HEK293 (cell line): ENCODE results near the gene SF3B3.

Experiments used
- CTCF ChIA-PET: fragments of 350-600 bp; formaldehyde crosslinking; extraction: SDS; loops from one replicate; lab custom pipeline; 2021; ENCODE audit warnings: antibody characterized with exemption; lab: Yijun Ruan, JAX
- POLR2A ChIA-PET: fragments of 300-600 bp; formaldehyde crosslinking; extraction: SDS; loops from one replicate; lab custom pipeline; 2020; ENCODE audit warnings: antibody characterized with exemption, inconsistent platforms; lab: Yijun Ruan, JAX
- H3K27ac ChIP-seq: fragments of 200-500 bp; sonication (Bioruptor generic); 2 replicates; pipeline ENCODE4 v1.5.1; 2014; ENCODE audit warnings: low read depth, low read length, control low read depth, inconsistent platforms; ENCODE audit errors: extremely low read depth
- H3K36me3 ChIP-seq, 2 experiments: fragments of 200-500 bp in 1 of 2; sonication (Bioruptor generic) in 1 of 2; 1 replicate in 1 of 2; 2 replicates in 1 of 2; pipeline ENCODE4 v1.5.1; 2014 to 2017; ENCODE audit warnings: inconsistent platforms in 2 of 2, low read length in 2 of 2; ENCODE audit not compliant: control insufficient read depth in 2 of 2, insufficient read depth in 1 of 2
- H3K4me1 ChIP-seq: fragments of 200-500 bp; sonication (Bioruptor generic); 2 replicates; pipeline ENCODE4 v1.5.1; 2014; ENCODE audit warnings: mild to moderate bottlenecking, low read length, inconsistent platforms; ENCODE audit not compliant: control insufficient read depth, insufficient read depth
- H3K4me3 ChIP-seq: 2 replicates; pipeline ENCODE4 v1.5.1; 2011; ENCODE audit warnings: low read depth, mild to moderate bottlenecking, control low read depth, low read length, moderate library complexity
- H3K9me3 ChIP-seq: fragments of 200-500 bp; sonication (Bioruptor generic); 2 replicates; pipeline ENCODE4 v1.5.1; 2014; ENCODE audit warnings: low read depth, low read length, inconsistent platforms; ENCODE audit not compliant: control insufficient read depth, insufficient read depth
- GFI1B ChIP-seq: fragments of 450-650 bp; formaldehyde crosslinking; IDR thresholded peaks from 2 replicates; pipeline ENCODE4 v1.5.1; 2016; ENCODE audit warnings: missing biosample characterization, missing genetic modification characterization
- GLIS1 ChIP-seq: fragments of 450-650 bp; formaldehyde crosslinking; IDR thresholded peaks from 2 replicates; pipeline ENCODE4 v1.5.1; 2016; ENCODE audit warnings: missing biosample characterization, missing genetic modification characterization
- GLIS2 ChIP-seq: fragments of 450-650 bp; formaldehyde crosslinking; IDR thresholded peaks from 2 replicates; pipeline ENCODE4 v1.5.1; 2016; ENCODE audit warnings: missing biosample characterization, missing genetic modification characterization
- KLF10 ChIP-seq: fragments of 450-650 bp; IDR thresholded peaks from 2 replicates; pipeline ENCODE4 v1.5.1; 2018; ENCODE audit warnings: missing biosample characterization, mild to moderate bottlenecking, missing genetic modification characterization
- OVOL3 ChIP-seq: fragments of 450-650 bp; formaldehyde crosslinking; IDR thresholded peaks from 2 replicates; pipeline ENCODE4 v1.5.1; 2016; ENCODE audit warnings: missing biosample characterization, missing genetic modification characterization
- ZBTB21 ChIP-seq: fragments of 450-650 bp; formaldehyde crosslinking; IDR thresholded peaks from 2 replicates; pipeline ENCODE4 v1.5.1; 2017; ENCODE audit warnings: missing biosample characterization, missing genetic modification characterization
- ZIC2 ChIP-seq: fragments of 450-650 bp; formaldehyde crosslinking; IDR thresholded peaks from 2 replicates; pipeline ENCODE4 v1.5.1; 2016; ENCODE audit warnings: missing biosample characterization, missing genetic modification characterization
- ZNF112 ChIP-seq: fragments of 450-650 bp; formaldehyde crosslinking; IDR thresholded peaks from 2 replicates; pipeline ENCODE4 v1.5.0; 2017; ENCODE audit warnings: missing biosample characterization, missing genetic modification characterization
- ZNF132 ChIP-seq: fragments of 450-650 bp; formaldehyde crosslinking; IDR thresholded peaks from 2 replicates; pipeline ENCODE4 v1.5.1; 2017; ENCODE audit warnings: missing biosample characterization, missing genetic modification characterization, borderline replicate concordance
- ZNF239 ChIP-seq: fragments of 450-650 bp; formaldehyde crosslinking; IDR thresholded peaks from 2 replicates; pipeline ENCODE4 v1.5.1; 2016; ENCODE audit warnings: missing biosample characterization, missing genetic modification characterization
- ZNF335 ChIP-seq: fragments of 450-650 bp; formaldehyde crosslinking; conservative IDR thresholded peaks from 2 replicates; pipeline ENCODE4 v1.5.1; 2016; ENCODE audit warnings: missing biosample characterization, missing genetic modification characterization
- ZNF677 ChIP-seq: fragments of 450-650 bp; IDR thresholded peaks from 2 replicates; pipeline ENCODE4 v1.5.0; 2018; ENCODE audit warnings: missing biosample characterization, mild to moderate bottlenecking, missing genetic modification characterization, moderate library complexity
- ZNF776 ChIP-seq: fragments of 450-650 bp; formaldehyde crosslinking; IDR thresholded peaks from 2 replicates; pipeline ENCODE4 v1.5.0; 2017; ENCODE audit warnings: missing biosample characterization, missing genetic modification characterization, borderline replicate concordance
- ZNF791 ChIP-seq: fragments of 450-650 bp; formaldehyde crosslinking; IDR thresholded peaks from 2 replicates; pipeline ENCODE4 v1.5.1; 2016; ENCODE audit warnings: missing biosample characterization, missing genetic modification characterization
- TF ChIP-seq, protein P1 (sequence below): fragments of 450-650 bp; formaldehyde crosslinking; IDR thresholded peaks from 2 replicates; pipeline ENCODE4 v1.5.1; 2016; ENCODE audit warnings: missing biosample characterization, missing genetic modification characterization
- TF ChIP-seq, protein P2 (sequence below): fragments of 450-650 bp; formaldehyde crosslinking; IDR thresholded peaks from 2 replicates; pipeline ENCODE4 v1.5.1; 2016; ENCODE audit warnings: missing biosample characterization, missing genetic modification characterization
- TF ChIP-seq, protein P3 (sequence below): fragments of 450-650 bp; formaldehyde crosslinking; IDR thresholded peaks from 2 replicates; pipeline ENCODE4 v1.5.1; 2016; ENCODE audit warnings: missing biosample characterization, missing genetic modification characterization
- TF ChIP-seq, protein P4 (sequence below): fragments of 450-650 bp; formaldehyde crosslinking; IDR thresholded peaks from 2 replicates; pipeline ENCODE4 v1.5.1; 2016; ENCODE audit warnings: missing biosample characterization, missing genetic modification characterization
- TF ChIP-seq, protein P5 (sequence below): fragments of 450-650 bp; formaldehyde crosslinking; IDR thresholded peaks from 2 replicates; pipeline ENCODE4 v1.5.1; 2016; ENCODE audit warnings: missing biosample characterization, missing genetic modification characterization

The SF3B3 gene

DNA sequence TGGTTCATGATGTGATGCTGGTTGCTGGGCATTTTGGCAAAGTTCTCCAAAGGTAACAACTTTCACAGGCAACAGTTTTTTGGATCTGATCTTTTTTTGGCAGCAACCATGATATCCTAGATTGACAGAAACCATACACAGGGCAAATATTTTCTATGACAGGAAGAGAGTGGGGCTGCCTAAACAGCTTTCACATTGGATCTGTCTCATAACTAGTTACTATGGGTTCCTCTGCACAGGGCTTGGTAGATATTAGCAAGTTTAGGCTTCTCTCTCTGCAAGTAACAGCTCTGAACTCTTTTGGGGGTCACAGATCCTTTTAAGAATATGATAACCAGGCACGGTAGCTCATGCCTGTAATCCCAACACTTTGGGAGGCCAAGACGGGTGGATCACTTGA lies 28.8 kb upstream of the SF3B3 start:
- H3K4me3 ChIP-seq = no peak overlapping the region
- ChIA-PET CTCF (interaction anchor here (0.8 kb wide), 1 partner anchor 14 kb away, joined by 4 read pairs; no protein-coding TSS in a partner anchor), POLR2A (no interaction called here)
- H3K27ac ChIP-seq = no peak overlapping the region
- peaks cover 14 to 59% of the 10 kb centered on the region in 2 experiments for H3K36me3 ChIP-seq
- no peaks in the 10 kb centered on the region for H3K4me1 ChIP-seq
- H3K9me3 ChIP-seq = no peaks in the 10 kb centered on the region
- TF ChIP-seq, protein P1, sequence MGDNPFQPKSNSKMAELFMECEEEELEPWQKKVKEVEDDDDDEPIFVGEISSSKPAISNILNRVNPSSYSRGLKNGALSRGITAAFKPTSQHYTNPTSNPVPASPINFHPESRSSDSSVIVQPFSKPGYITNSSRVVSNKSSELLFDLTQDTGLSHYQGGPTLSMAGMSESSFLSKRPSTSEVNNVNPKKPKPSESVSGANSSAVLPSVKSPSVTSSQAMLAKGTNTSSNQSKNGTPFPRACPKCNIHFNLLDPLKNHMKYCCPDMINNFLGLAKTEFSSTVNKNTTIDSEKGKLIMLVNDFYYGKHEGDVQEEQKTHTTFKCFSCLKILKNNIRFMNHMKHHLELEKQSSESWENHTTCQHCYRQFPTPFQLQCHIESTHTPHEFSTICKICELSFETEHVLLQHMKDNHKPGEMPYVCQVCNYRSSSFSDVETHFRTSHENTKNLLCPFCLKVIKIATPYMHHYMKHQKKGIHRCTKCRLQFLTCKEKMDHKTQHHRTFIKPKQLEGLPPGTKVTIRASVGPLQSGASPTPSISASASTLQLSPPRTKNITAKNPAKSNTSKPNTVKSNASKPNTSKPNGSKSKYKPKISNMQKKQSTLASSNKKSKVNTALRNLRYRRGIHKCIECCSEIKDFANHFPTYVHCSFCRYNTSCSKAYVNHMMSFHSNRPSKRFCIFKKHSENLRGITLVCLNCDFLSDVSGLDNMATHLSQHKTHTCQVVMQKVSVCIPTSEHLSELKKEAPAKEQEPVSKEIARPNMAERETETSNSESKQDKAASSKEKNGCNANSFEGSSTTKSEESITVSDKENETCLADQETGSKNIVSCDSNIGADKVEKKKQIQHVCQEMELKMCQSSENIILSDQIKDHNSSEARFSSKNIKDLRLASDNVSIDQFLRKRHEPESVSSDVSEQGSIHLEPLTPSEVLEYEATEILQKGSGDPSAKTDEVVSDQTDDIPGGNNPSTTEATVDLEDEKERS (tag by site-specific recombination) = no peak
- TF ChIP-seq, all 188 proteins: peak for 0

DNA sequence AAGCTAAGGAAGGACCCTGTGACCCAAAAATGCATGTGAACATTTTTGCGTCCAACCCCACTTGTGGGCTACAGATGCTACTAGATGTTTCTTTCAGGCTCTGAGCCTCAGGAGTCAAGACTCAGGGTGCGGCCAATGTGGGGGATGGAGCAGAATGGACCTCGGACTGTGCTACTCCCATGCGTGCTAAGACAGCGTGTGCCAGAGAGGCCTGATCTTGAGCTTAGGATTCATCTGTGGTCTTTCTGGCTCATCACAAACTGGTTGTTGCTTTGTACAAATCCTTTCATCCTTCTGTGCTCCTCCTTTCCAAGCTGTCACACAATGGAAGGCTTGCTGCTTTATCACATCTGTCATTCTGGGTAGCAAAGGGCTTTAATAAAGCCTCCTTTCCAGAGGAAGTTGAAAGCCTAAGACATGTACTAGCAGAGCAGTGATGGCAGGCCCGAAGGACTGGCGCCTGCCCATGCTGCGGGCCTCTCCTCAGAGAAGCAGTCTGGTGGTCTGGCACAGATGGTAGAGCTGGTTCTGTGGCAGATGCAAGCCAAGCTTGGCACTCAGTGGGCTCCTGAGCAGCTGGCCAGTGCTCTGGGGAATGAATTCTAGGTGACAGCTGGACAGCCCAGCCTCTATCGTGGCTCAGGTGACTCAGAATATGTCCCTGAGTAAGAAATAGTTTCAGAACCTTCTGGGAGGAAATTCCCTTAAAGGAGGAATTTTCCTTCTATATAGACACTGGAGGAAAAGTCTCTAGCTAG lies 28.0 kb upstream of the SF3B3 start:
- CTCF ChIA-PET = interaction anchor here (0.8 kb wide), 1 partner anchor 13 kb away, joined by 4 read pairs; no protein-coding TSS in a partner anchor
- H3K4me1 ChIP-seq = no peaks in the 10 kb centered on the region
- peaks cover 14 to 55% of the 10 kb centered on the region in 2 experiments for H3K36me3 ChIP-seq

DNA sequence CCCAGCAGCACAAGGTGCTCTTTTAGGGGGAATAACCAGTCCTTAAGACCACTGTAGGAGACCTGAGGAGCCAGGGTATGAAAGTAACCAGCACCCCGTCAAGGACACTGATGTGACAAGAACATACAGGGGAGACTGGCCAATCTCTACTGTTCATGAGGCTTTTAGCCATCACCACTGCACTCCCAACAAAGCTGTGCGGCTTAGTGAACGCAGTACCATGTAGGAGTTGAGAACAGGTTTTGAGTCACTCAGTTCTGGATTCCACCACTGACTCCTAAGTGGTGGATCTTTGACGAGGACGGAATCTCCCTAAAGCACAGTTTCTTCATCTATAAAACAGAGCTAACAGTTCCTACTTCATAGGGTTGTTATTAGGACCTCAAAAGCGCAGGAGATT lies 27.1 kb upstream of the SF3B3 start:
- ChIA-PET CTCF (interaction anchor here (0.6 kb wide), 1 partner anchor 109 kb away, joined by 3 read pairs; no protein-coding TSS in a partner anchor), POLR2A (no interaction called here)
- Histone ChIP-seq H3K27ac (no peak overlapping the region), H3K4me3 (no peak overlapping the region), H3K36me3 (peaks cover 14 to 61% of the 10 kb centered on the region in 2 experiments), H3K9me3 (no peaks in the 10 kb centered on the region), H3K4me1 (no peaks in the 10 kb centered on the region)
- no peak for TF ChIP-seq ZNF335 (tag by site-specific recombination)
- TF ChIP-seq, protein P2, sequence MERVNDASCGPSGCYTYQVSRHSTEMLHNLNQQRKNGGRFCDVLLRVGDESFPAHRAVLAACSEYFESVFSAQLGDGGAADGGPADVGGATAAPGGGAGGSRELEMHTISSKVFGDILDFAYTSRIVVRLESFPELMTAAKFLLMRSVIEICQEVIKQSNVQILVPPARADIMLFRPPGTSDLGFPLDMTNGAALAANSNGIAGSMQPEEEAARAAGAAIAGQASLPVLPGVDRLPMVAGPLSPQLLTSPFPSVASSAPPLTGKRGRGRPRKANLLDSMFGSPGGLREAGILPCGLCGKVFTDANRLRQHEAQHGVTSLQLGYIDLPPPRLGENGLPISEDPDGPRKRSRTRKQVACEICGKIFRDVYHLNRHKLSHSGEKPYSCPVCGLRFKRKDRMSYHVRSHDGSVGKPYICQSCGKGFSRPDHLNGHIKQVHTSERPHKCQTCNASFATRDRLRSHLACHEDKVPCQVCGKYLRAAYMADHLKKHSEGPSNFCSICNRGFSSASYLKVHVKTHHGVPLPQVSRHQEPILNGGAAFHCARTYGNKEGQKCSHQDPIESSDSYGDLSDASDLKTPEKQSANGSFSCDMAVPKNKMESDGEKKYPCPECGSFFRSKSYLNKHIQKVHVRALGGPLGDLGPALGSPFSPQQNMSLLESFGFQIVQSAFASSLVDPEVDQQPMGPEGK (tag by site-specific recombination) = no peak
- TF ChIP-seq, protein P3, sequence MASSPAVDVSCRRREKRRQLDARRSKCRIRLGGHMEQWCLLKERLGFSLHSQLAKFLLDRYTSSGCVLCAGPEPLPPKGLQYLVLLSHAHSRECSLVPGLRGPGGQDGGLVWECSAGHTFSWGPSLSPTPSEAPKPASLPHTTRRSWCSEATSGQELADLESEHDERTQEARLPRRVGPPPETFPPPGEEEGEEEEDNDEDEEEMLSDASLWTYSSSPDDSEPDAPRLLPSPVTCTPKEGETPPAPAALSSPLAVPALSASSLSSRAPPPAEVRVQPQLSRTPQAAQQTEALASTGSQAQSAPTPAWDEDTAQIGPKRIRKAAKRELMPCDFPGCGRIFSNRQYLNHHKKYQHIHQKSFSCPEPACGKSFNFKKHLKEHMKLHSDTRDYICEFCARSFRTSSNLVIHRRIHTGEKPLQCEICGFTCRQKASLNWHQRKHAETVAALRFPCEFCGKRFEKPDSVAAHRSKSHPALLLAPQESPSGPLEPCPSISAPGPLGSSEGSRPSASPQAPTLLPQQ (tag by site-specific recombination) = no peak
- TF ChIP-seq ZIC2 = no peak
- TF ChIP-seq ZNF112 = no peak
- TF ChIP-seq GLIS1 = no peak
- TF ChIP-seq KLF10 (tag by site-specific recombination) = no peak
- TF ChIP-seq ZNF132 (tag by site-specific recombination) = no peak
- no peak for TF ChIP-seq GFI1B (tag by site-specific recombination)
- TF ChIP-seq ZNF239 = no peak
- no peak for TF ChIP-seq ZBTB21 (tag by site-specific recombination)
- TF ChIP-seq ZNF776 (tag by site-specific recombination) = no peak
- TF ChIP-seq, protein P4, sequence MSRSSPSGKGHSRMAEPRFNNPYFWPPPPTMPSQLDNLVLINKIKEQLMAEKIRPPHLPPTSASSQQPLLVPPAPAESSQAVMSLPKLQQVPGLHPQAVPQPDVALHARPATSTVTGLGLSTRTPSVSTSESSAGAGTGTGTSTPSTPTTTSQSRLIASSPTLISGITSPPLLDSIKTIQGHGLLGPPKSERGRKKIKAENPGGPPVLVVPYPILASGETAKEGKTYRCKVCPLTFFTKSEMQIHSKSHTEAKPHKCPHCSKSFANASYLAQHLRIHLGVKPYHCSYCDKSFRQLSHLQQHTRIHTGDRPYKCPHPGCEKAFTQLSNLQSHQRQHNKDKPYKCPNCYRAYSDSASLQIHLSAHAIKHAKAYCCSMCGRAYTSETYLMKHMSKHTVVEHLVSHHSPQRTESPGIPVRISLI = no peak
- TF ChIP-seq, protein P5, sequence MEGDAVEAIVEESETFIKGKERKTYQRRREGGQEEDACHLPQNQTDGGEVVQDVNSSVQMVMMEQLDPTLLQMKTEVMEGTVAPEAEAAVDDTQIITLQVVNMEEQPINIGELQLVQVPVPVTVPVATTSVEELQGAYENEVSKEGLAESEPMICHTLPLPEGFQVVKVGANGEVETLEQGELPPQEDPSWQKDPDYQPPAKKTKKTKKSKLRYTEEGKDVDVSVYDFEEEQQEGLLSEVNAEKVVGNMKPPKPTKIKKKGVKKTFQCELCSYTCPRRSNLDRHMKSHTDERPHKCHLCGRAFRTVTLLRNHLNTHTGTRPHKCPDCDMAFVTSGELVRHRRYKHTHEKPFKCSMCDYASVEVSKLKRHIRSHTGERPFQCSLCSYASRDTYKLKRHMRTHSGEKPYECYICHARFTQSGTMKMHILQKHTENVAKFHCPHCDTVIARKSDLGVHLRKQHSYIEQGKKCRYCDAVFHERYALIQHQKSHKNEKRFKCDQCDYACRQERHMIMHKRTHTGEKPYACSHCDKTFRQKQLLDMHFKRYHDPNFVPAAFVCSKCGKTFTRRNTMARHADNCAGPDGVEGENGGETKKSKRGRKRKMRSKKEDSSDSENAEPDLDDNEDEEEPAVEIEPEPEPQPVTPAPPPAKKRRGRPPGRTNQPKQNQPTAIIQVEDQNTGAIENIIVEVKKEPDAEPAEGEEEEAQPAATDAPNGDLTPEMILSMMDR (tag by site-specific recombination) = no peak
- TF ChIP-seq GLIS2 (tag by site-specific recombination) = no peak
- no peak for TF ChIP-seq ZNF791 (tag by site-specific recombination)

More for the DNA sequence above, 28.0 kb upstream of the SF3B3 start:
- H3K4me3 ChIP-seq = no peak overlapping the region
- H3K27ac ChIP-seq = no peak overlapping the region
- POLR2A ChIA-PET = no interaction called here
- H3K9me3 ChIP-seq = no peaks in the 10 kb centered on the region
- TF ChIP-seq OVOL3 (tag by site-specific recombination) (no peak), ZNF677 (tag by site-specific recombination) (no peak)
- TF ChIP-seq, all 188 proteins: peak for 0
